HPDE6-E6E7 (cell line): ENCODE results near the gene CRISP3.
A peak's percentile ranks its signal among the peaks of the same experiment; 100 is the strongest.
"Not testable (repeated sequence)": the region's sequence is repeated elsewhere in the genome, so short reads cannot be mapped to it uniquely, and the experiment has no call there.

Experiments
- DNase-seq: peaks from one replicate; pipeline ENCODE4 v3.0.0; 2011; ENCODE audit warnings: missing footprints; ENCODE audit errors: extremely low spot score

CRISP3 gene

GRCh38 chr6:49744259-49744658 lies at the start of gene CRISP3:
CRISP3 (minus strand) TSS chr6:49744388; CDS start chr6:49744367, 21 bp downstream.
- peak; percentile 10 for DNase-seq

DNA sequence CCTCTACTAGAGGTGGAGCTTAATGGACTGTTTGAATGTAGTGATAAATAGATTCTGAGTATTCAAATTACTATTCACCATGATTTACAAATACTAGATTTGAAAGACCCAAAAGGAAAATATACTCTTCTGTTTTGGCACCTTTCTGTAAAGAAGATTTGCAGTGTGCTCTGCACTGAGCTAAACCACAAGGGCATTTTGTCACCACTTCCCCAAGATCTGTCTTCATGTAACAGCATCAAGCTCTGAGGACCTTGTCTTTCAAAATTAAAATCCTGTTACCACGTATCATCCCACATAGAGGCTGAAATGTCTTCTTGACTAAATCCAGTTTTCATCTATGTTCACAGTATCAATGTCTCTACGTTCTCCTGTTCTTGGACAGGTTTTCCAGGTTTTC lies 46.2 kb upstream of the CRISP3 start:
- no peak for DNase-seq

DNA sequence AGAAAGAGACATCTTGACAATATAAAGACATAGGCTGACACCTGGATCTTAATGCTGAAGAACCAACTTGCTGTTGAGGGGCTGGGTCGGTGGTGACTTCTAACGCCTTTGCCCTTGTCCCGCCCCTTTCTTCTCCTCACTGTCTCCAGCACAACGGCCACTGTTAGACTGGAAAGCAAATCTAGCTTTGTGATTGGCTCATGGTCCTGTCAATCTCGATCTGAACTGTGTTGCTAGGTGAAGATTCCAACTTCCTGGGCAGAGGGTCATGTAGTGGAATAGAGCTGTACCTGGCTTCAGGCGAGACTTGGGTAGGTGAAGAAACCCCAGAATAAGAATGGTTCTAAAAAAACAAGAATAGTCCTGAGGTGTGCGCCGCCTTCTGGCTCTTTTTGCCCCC lies 43.0 kb upstream of the CRISP3 start, which contains the start of gene PGK2:
TSS of gene PGK2 (minus strand) at position 110 of the 400 bp plus-strand sequence. CDS start at position 12, 98 bp downstream.
- DNase-seq: no peak

- no peak for DNase-seq
Observed at GRCh38 chr6:49784272-49784671, 40.1 kb upstream of the CRISP3 start.

DNA sequence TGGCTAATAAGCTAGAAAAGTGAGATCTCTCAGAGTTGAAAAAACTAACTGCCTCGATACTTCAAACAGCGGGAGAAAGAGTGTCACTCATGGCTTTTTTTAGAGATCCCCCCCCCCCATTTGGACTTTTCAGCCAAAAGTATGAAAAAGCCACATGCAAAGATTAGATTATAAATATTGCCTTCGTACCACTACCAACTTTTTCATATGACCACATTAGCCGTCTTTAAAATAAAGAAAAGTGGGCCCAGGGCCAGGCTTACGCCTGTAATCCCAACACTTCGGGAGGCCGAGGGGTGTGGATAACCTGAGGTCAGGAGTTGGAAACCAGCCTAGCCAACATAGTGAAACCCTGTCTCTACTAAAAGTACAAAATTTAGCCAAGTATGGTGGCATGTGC lies 38.5 kb upstream of the CRISP3 start:
- DNase-seq: no peak

DNA sequence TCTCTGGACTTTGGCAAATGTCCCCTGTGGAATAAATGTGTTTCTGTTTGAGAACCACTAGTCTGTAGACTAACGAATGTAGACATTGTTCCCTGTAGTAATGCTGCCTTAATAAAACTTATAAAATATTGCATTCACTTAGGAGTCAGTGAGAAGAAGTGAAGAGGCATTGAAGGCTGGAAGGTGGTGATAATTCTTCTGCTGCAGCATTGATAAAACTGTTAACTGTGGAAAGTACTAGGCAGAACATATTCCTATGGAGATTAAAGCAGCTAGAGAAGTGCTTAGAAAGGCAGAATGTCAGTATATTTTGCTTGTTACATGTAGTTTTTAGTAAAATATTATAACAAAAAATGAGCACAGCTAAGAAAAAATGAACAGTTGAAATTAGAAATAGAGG lies 38.1 kb upstream of the CRISP3 start:
- DNase-seq: no peak

DNA sequence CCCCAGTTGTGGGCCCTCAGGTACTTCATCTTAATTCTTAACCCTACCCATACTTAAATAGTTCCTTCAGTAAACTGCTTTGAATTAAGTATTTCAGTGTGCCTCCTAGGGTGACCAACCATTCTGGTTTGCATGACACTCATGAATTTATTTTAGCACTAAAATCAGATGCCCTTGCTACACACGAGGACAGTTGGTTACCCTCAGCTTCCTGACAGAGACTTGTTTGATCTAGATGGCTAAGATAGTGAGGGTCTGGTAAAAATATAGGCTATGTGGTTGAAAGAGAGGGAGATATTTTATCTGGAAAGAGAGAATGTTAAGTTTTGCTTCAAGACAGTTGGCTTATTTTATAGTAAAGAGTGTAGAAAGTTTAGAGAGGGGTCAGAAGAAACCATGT lies 32.3 kb upstream of the CRISP3 start:
- DNase-seq: no peak

- DNase-seq: no peak
Observed at GRCh38 chr6:49775043-49775442, 30.9 kb upstream of the CRISP3 start.

- DNase-seq: no peak
Observed at GRCh38 chr6:49772285-49772684, 28.1 kb upstream of the CRISP3 start.

DNA sequence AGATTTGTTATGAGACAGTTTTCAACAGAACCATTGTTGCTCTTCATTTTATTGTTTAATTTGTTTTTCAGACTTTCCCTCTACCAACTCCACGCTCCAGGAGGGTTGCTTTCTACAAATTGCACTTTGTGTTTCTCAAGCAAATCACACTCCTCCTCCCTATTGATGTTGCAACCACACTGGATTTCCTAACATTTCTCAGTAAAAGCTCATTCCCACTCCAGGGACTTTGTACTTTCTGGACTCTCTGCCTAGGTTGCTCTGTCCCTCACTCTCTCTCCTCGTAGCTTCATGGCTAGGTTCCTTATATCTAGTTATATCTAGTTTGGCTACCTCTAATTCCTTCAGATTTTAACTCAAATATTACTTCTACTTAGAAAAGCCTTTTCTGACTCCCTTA lies 22.6 kb upstream of the CRISP3 start:
- no peak for DNase-seq

GRCh38 chr6:49764571-49765236 lies 20.5 kb upstream of the CRISP3 start:
- DNase-seq: no peak

DNA sequence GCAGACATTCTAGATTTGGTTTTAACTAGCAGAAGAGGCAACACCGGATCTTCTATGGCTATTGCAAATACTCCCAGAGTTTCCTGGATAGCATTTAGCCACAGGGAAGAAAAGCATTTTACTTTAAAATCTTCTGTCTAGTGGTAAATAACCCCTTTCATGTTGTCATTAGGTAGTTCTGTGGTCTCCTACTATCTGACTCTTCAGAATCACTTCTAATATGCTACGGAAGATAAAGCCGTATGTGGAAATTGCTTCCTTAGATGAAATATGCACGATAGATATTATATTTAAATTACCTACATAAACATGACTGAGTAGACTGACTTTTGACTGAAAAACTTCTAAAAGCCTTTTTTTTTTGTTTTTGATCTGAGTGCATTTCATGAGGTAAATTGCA lies 759 bp downstream of the CRISP3 start:
- no peak for DNase-seq

DNA sequence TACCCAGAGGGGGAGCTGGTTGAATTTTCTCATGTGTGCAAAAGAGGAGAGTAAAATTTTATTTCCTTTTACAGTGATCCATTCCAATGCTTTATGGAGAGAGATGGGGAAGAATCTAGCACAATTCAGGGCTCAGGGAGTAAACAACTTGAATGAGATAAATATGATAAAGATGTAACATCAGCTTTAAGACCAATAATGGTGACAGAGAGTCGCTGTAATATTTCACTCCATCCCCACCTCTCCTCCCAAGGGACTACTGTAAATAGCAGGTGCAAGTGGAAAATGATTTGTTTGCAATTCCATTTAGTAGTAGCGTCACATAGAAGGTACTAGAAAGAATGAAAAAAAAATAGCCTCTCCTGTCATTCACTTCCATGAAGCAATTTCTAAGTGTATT lies 4.8 kb downstream of the CRISP3 start:
- no peak for DNase-seq

- DNase-seq: no peak
Observed at GRCh38 chr6:49736017-49736508, 8.1 kb downstream of the CRISP3 start.

DNA sequence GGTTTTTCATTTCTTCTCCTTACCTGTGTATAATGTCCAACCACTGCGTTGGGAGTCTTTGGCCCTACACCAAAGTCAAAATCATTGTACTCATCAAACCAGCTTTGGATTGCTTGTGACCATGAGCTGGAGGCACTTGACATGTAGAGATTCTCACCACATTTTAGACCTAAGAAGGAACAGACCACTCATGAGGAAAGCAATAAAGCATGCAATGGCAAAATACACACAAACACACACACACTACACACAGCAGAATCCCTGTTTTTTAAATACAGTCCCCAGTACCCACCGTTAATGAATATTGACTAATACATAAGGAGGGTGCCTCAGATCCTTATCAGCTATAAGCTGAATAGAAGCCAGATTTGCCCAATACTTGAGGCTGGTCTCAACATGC lies 10.5 kb downstream of the CRISP3 start:
- DNase-seq: no peak

DNA sequence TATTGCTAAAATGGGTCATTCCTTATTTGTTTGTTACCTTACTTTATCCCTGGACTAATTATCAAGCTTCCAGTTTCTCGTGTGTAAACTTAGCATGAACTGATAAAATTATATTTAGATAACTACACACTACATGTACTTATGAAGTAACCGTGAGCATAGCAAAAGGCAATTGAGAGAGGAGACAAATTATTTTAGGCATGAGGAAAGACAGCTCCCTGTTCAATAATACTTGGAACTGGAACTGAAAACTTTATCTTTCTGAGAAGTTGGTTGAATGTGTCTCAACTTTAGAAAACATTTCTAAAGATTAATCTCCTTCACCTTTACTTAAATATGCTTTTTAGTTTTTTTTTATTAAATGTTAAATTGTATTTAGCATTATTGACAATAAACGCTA lies 11.4 kb downstream of the CRISP3 start:
- DNase-seq: no peak

DNA sequence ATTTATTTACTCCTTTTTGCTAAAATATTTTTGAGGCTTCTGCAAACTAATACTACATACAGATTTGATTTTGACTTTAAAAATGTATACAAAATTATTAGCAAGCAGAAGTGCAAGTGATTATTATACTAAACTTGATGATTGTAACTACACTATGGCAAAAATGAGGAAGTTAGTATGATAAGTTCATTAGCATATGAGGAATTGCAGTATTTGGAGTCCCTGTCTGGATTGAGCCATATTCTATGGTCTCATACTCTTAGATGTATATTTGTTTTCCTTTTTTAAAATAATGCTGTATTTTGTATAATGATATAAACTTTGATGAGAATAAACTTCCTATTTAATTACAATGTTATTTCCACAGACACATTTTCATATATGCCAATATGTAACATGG lies 13.9 kb downstream of the CRISP3 start:
- DNase-seq: no peak

- not testable (repeated sequence) for DNase-seq
Observed at GRCh38 chr6:49723917-49724316, 20.3 kb downstream of the CRISP3 start.

GRCh38 chr6:49721297-49721696 lies 22.9 kb downstream of the CRISP3 start:
- no peak for DNase-seq

- no peak for DNase-seq
Observed at GRCh38 chr6:49720372-49720771, 23.8 kb downstream of the CRISP3 start.

DNA sequence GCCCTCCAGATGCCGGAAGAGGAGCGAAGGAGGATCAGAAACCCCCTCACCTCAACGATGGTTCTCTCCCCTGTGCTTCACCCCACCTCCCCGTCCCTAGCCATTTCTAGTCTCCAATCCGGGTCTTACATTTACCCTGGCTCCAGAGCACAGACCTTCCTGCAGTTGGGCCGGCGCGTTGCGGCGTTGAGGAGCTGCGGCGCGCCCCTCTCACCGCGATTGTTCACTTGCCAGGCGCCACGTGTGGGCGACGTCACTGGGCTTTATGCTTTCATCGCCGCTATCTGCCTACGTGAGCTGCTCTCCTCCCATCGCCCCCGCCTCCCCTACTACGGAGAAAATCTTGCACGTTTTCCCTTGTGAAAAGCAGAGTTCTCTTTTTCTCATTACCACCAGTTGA lies 30.8 kb downstream of the CRISP3 start, which contains the start of gene CRISP2:
TSS of gene CRISP2 (minus strand) at position 198 of the 400 bp plus-strand sequence. CDS start 4,347 bp downstream, outside the sequence.
- DNase-seq: no peak

GRCh38 chr6:49698478-49698877 lies 45.7 kb downstream of the CRISP3 start:
- no peak for DNase-seq

GRCh38 chr6:49693512-49693911 lies 50.7 kb downstream of the CRISP3 start:
- DNase-seq: no peak

GRCh38 chr6:49692534-49692933 lies 51.7 kb downstream of the CRISP3 start:
- DNase-seq: no peak
